ENCODE results near the gene C15orf39. TPM values are rescaled to one million over a fixed set of nuclear protein-coding genes. Genes with fewer than 3 reads are reported as not detected.

C15orf39 gene
- polyA plus RNA-seq, 1 donor from 2014 or later, result not detected

- Histone ChIP-seq H3K27ac (ENCODE audit: low read length) (no peak overlapping the region), H3K9ac (ENCODE audit: low read length) (no peak overlapping the region), H4K20me1 (ENCODE audit: insufficient read depth) (no peaks in the 10 kb centered on the region), H3K36me3 (ENCODE audit: insufficient read depth, low read length) (no peaks in the 10 kb centered on the region), H3K9me2 (ENCODE audit: insufficient read depth, low read length) (no peaks in the 10 kb centered on the region), H3K9me3 (ENCODE audit: low read length) (no peaks in the 10 kb centered on the region), H2AFZ (ENCODE audit: low read depth, low read length) (no peak overlapping the region), H3K4me3 (ENCODE audit: low read length) (no peak overlapping the region), H3F3A (ENCODE audit: insufficient read depth, low read length, poor library complexity, severe bottlenecking) (no peaks in the 10 kb centered on the region), H3K4me2 (ENCODE audit: low read length) (no peak overlapping the region), H3K27me3 (ENCODE audit: insufficient read depth, low read depth, low read length) (no peaks in the 10 kb centered on the region), H3K79me2 (replicated peaks; ENCODE audit: insufficient read depth, low read length) (no peaks in the 10 kb centered on the region)
- TF ChIP-seq SMC3 (conservative IDR thresholded peaks at IDR 0.05; ENCODE audit: poor library complexity) (no peak), POLR2AphosphoS5 (IDR thresholded peaks at IDR 0.05) (no peak), EP300 (conservative IDR thresholded peaks at IDR 0.05; ENCODE audit: poor library complexity, severe bottlenecking) (no peak), RAD21 (conservative IDR thresholded peaks at IDR 0.05) (no peak), CTCF (IDR thresholded peaks at IDR 0.05; ENCODE audit: poor library complexity, severe bottlenecking) (no peak), REST (IDR thresholded peaks at IDR 0.05; ENCODE audit: borderline replicate concordance) (no peak)
Observed at GRCh38 chr15:75161106-75161916, 40.4 kb upstream of the C15orf39 start.

GRCh38 chr15:75161917-75162414, 39.7 kb upstream of the C15orf39 start:
- no peak for TF ChIP-seq CTCF (IDR thresholded peaks at IDR 0.05; ENCODE audit: poor library complexity, severe bottlenecking)
- no peak for TF ChIP-seq SMC3 (conservative IDR thresholded peaks at IDR 0.05; ENCODE audit: poor library complexity)
- TF ChIP-seq EZH2 (IDR thresholded peaks at IDR 0.05; ENCODE audit: borderline replicate concordance, insufficient read depth, low read length, poor library complexity, severe bottlenecking), result no peak
- TF ChIP-seq EP300 (conservative IDR thresholded peaks at IDR 0.05; ENCODE audit: poor library complexity, severe bottlenecking), result no peak
- no peak for TF ChIP-seq POLR2AphosphoS5 (IDR thresholded peaks at IDR 0.05)
- no peak for TF ChIP-seq MXI1 (conservative IDR thresholded peaks at IDR 0.05; ENCODE audit: poor library complexity, severe bottlenecking)
- TF ChIP-seq TAF1 (IDR thresholded peaks at IDR 0.05; ENCODE audit: low read depth), result no peak
- no peak for TF ChIP-seq REST (IDR thresholded peaks at IDR 0.05; ENCODE audit: borderline replicate concordance)
- no peak for TF ChIP-seq RAD21 (conservative IDR thresholded peaks at IDR 0.05)
- Histone ChIP-seq H3F3A (ENCODE audit: insufficient read depth, low read length, poor library complexity, severe bottlenecking) (no peaks in the 10 kb centered on the region), H3K9me3 (ENCODE audit: low read length) (no peaks in the 10 kb centered on the region), H3K36me3 (ENCODE audit: insufficient read depth, low read length) (no peaks in the 10 kb centered on the region), H3K4me2 (ENCODE audit: low read length) (no peak overlapping the region), H3K79me2 (replicated peaks; ENCODE audit: insufficient read depth, low read length) (no peaks in the 10 kb centered on the region), H3K27ac (ENCODE audit: low read length) (no peak overlapping the region), H3K9ac (ENCODE audit: low read length) (no peak overlapping the region), H2AFZ (ENCODE audit: low read depth, low read length) (no peak overlapping the region), H3K4me3 (ENCODE audit: low read length) (no peak overlapping the region), H4K20me1 (ENCODE audit: insufficient read depth) (no peaks in the 10 kb centered on the region), H3K9me2 (ENCODE audit: insufficient read depth, low read length) (no peaks in the 10 kb centered on the region), H3K27me3 (ENCODE audit: insufficient read depth, low read depth, low read length) (no peaks in the 10 kb centered on the region)

Data from neural cell (in vitro differentiated cells).